GM21515 (cell line): Measurements from ENCODE around the gene CREG2.

Source experiments
- ATAC-seq: cut with Tn5 transposase; IDR thresholded peaks from one replicate; pipeline ENCODE4 v1.9.1; 2021; ENCODE audit not compliant: unreplicated experiment

Gene CREG2

GRCh38 chr2:101310090-101310833 is 77.0 kb downstream of the CREG2 start:
- no peak for ATAC-seq

- ATAC-seq, result peak; percentile 63
Measured at GRCh38 chr2:101308432-101309210, 78.7 kb downstream of the CREG2 start, which contains the start of gene RNF149. TSS of gene RNF149 (minus strand) at chr2:101308701. CDS start at chr2:101308588, 113 bp downstream.

- peak; percentile 16 for ATAC-seq
Measured at GRCh38 chr2:101307950-101308431, 79.3 kb downstream of the CREG2 start.

GRCh38 chr2:101307503-101307902 is 79.8 kb downstream of the CREG2 start:
- ATAC-seq, result no peak

DNA sequence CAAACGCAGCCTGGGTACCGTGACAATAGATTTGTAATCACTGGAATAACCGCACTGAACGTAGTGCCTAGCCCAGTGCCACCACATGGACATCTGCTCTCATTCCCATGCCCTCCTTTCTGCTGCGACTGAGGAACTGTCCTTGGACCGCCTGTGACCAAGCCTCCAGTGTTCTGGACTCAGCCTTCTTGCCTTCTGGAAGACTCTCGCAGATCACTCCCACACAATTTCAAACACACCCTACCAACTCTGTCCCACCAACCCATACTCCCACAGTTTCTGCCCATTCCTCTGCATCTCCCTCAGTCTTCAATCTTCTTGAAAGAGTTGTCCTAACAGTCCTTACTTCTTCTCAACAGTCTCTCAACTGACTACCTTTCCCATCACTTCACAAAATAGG is 80.9 kb downstream of the CREG2 start:
- peak; percentile 1 for ATAC-seq

DNA sequence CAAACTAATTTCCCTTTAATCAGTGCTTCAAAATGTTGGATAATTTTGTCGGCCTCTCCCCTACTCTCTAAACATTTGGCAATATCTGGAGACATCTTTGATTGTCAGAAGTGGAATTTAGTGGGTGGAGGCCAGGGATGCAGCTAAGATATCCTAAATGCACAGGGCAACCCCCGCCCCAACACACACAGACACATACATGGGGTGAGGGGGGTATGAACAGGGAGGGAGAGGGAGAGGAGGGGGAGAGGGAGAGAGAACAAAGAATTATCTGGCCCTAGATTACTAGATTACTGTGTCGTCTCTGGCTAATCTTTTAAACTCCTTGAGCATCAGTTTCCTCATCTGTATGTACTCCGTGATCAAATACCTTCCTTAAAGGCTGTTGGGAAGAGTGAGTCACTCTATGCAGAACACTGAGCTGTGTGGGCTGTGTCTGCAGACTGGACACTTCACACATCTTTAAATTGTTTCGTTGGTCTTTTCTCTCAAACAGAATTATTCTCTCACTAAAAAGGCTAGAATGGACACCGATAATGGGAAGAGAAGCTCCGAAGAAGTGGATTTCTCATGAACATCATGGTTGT is 81.7 kb downstream of the CREG2 start:
- no peak for ATAC-seq

DNA sequence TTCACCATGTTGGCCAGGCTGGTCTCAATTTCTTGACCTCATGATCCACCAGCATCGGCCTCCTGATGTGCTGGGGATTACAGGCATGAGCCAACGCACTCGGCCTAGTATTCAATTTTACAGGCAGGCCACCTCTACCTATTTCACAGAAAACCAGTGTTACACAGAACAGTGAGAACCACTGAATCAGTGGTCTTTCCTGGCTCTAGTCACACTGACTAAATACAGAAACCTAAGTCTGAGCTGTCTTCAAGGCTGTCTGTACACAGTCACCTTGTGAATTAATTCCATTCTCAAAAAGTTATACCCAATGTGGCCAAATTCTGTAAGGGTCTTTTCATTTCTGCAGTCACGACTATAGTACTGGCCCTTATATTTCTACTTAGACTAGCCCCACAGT is 82.3 kb downstream of the CREG2 start:
- no peak for ATAC-seq

DNA sequence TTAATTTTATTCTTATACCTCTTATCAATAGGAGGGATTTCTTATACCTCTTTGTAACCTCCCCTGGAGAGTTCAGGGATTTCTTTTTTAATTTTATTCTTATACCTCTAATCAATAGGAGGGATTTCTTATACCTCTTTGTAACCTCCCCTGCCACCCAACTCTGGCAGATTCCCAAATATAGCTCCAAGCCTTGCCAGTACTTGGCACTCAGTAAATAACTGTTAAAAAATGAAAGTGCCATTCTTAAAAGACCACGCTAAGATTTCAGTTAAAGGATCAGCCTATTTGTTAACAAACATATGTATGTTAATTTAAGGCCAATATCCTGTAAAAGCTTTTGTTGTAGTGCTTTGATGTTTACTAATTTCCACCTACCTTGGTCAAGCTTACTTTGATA is 83.6 kb downstream of the CREG2 start:
- ATAC-seq, result no peak

GRCh38 chr2:101302016-101302415 is 85.3 kb downstream of the CREG2 start:
- no peak for ATAC-seq

DNA sequence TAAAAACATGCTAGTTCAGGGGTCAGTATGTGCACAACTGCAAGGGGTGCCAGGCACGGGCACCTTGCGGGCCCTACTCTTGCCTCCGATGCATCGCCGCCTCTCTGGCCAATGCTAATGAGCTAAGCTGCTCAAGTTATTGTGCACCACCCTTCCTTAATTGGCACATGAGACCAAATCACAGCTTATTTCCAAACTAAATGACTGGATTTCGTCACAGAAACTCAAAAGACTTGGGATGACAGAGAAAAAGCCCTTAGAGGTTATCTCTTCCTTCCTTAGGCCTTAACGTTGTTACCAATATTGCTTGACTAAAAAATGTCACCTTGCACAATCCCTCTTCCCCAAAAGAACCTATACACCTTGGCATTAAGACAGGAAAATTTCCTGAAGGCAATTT is 86.5 kb downstream of the CREG2 start:
- no peak for ATAC-seq

DNA sequence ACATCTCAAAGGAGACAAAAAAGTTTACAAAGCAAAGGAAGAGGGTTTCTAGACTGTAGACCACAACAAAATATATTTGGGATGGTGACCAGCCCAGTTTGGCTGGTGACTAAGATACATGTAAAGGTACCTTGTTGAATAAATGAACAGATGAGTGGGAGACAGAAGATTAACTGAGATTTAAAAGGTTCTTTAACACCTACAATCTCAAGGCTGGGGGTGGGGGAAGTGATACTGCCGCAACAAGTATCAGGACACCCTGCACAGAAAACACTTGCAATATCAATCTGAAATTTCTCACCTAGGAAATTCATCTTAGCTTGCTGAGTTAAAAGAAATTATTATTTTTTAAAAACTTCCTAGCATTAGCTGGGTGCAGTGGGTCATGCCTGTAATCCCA is 87.1 kb downstream of the CREG2 start:
- no peak for ATAC-seq

DNA sequence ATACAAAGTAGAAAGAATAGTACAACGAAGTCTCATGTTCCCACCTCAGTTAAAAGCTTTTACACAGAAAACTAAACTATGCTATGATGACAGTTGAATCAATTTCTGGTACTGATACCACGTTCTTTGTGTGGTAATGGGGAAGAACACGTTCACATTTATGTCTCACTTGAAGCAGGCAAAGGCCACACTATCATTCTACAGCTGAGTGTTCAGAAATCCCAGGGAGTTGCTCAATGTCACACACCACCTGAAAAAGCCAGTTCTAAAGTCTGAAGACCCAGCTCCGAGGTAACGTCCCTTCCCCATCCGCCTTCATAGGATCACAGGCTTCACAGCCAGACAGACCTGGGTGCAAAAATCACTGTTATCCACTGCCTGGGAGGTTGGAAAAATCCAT is 87.7 kb downstream of the CREG2 start:
- no peak for ATAC-seq

GRCh38 chr2:101297383-101297782 is 89.9 kb downstream of the CREG2 start:
- no peak for ATAC-seq

GRCh38 chr2:101296371-101296770 is 90.9 kb downstream of the CREG2 start:
- ATAC-seq, result no peak

DNA sequence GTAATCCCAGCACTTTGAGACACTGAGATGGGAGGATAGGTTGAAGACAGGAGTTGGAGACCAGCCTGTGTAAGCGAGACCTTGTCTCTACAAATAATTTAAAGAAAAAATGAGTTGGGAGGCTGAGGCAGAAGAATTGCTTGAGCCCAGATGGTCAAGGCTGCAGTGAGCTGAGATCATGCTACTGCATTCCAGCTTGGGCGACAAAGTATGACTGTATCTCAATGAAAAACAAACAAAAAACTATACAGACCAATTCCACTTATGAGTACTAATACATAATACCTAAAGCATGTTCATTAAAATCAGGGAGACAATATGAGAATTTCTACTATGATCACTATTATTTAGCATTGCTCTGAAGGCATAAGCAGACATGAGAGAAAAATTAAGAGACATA is 91.4 kb downstream of the CREG2 start:
- no peak for ATAC-seq
